GM21367 (cell line): Measurements from ENCODE around the gene CLMP.
"Not testable (repeated sequence)": the region's sequence is repeated elsewhere in the genome, so short reads cannot be mapped to it uniquely, and the experiment has no call there.

ENCODE experiments used
- ATAC-seq: cut with Tn5 transposase; IDR thresholded peaks from one replicate; pipeline ENCODE4 v1.9.1; 2021; ENCODE audit not compliant: unreplicated experiment

Gene CLMP

GRCh38 chr11:123139206-123139605, 55.8 kb downstream of the CLMP start:
- ATAC-seq, result no peak

- no peak for ATAC-seq
Observed at GRCh38 chr11:123137431-123138224, 57.4 kb downstream of the CLMP start.

GRCh38 chr11:123135863-123136446, 59.1 kb downstream of the CLMP start:
- ATAC-seq, result no peak

- ATAC-seq, result no peak
Observed at GRCh38 chr11:123132881-123133280, 62.2 kb downstream of the CLMP start.

GRCh38 chr11:123132034-123132766, 62.8 kb downstream of the CLMP start:
- not testable (repeated sequence) for ATAC-seq

GRCh38 chr11:123129920-123130319, 65.1 kb downstream of the CLMP start:
- ATAC-seq, result no peak

- ATAC-seq, result no peak
Observed at GRCh38 chr11:123125169-123125568, 69.9 kb downstream of the CLMP start.

DNA sequence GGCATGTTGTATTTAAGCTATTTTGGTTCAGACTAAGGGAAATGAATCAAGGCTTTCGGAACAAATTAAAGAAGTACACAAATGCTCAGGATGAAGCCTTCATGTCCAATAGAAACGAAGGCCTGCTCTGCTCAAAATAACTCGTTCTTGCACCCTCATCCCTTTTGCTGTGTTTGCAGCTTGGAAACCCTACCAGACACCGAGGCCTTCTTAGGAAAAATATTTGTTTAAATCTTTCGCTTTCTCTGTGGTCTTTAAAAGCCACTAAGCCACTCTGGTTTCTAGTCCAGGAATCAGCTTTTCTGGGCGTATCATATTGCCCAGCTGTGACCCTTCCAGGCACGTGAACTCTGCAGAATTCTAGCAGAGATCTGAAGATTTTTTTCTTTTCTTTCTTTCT, 72.2 kb downstream of the CLMP start:
- no peak for ATAC-seq

DNA sequence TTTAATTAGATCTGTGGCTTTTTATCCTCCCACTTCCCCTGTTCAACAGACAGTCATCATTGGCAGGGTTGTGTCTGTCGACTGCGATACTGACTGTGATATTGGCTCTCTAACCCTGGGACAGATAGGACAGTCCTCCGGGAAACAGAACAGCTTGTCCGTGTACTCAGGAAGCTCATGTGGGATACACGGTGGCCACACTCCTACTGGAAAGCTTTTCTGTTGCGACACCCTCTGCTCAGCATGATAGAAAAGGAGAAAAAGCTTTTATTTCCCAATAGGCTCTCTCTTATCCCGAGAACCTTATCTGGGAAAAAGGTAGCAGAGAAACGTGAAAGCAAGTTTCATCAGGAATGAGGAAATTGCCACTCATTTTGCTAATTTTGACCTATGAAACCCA, 72.7 kb downstream of the CLMP start:
- ATAC-seq, result no peak

DNA sequence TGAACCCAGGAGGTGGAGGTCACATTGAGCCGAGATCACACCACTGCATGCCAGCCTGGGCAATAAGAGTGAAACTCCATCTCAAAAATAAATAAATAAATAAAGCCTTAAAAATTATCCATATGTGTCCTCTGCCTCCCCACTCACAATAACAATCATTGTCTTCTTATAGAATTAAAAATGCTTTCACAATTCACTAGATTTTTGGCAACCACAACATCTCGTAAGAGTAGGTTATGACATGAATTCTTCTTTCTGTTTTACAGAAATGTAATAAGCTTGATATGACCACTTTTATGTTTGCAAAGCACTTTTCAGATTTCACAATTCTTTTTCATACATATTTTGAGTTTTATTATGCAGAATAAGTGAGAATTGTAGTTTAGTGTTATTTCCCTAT, 78.6 kb downstream of the CLMP start:
- no peak for ATAC-seq

GRCh38 chr11:123111465-123111864, 83.6 kb downstream of the CLMP start:
- ATAC-seq, result no peak

DNA sequence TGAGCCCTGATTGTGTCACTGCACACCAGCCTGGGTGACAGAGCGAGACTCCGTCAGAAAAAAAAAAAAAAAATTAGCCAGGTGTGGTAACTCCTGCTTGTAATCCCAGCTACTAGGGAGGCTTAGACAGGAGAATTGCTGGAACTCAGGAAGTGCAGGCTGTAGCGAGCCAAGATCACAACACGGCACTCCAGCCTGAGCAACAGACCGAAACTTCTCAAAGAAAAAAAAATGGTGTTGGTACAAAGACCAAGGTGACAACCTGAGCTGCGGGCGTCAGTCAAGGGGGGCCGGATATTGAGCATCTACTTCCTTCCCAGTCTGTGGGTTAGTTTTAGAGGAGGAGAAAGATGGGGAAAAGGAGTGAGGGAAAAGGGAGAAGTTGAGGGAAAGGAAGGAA, 84.7 kb downstream of the CLMP start:
- ATAC-seq, result no peak

DNA sequence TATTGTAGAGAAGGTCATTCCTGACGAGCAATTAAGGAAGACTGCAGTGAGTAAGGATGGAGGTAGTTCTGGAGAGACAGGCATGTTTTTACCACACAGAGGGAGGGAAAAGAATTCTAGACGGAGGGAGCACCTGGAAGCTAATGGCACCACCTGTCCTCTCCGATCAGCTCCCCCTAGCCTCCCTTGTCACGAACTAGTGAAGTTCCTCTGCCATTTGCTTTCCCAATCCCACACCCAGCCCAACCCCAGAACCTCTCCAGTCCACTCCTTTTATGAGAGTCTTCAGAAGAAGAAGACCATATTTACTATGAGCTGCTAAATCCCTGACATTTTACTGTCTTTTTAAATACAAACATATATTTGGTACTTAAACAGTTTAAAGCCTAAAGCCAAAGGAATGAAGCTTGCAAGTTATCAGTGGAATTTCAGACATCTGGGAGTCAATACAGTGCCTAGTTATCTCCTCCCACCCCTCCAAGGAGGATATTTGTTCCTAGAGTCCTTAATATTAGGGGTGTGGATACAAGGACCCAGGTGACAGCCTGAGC, 87.0 kb downstream of the CLMP start:
- ATAC-seq, result no peak

GRCh38 chr11:123104697-123105096, 90.4 kb downstream of the CLMP start:
- ATAC-seq, result no peak

DNA sequence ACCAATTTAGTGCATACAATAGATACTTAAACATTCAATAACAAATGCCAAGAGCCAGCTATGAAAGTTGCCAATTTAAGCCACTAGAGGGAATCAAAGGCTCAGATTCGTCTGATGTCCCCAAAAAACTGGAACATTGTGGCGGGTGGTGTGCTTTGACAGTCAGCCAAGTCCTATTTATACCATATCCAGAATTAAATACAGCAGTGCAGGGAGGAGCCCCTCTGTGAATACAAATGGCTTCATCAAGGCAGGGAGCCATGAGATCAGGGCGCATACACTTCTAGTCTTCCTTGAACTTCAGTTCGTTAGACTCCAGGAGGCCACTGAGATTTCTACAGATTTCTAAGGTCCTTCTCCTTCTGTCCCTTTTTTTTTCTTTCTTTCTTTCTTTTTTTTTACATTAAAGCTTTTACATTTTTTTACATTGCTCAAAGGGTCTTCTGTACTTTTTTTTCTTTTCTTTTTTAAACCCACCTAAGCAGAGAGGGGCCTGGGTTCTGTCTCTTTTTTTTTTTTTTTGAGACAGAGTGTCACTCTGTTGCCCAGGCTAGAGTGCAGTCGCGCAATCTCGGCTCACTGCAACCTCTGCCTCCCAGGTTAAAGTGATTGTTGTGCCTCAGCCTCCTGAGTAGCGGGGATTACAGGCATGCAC, 91.6 kb downstream of the CLMP start:
- no peak for ATAC-seq

- no peak for ATAC-seq
Observed at GRCh38 chr11:123100379-123101085, 94.5 kb downstream of the CLMP start.

- no peak for ATAC-seq
Observed at GRCh38 chr11:123098990-123099389, 96.1 kb downstream of the CLMP start.

GRCh38 chr11:123093739-123094138, 101.3 kb downstream of the CLMP start:
- no peak for ATAC-seq

DNA sequence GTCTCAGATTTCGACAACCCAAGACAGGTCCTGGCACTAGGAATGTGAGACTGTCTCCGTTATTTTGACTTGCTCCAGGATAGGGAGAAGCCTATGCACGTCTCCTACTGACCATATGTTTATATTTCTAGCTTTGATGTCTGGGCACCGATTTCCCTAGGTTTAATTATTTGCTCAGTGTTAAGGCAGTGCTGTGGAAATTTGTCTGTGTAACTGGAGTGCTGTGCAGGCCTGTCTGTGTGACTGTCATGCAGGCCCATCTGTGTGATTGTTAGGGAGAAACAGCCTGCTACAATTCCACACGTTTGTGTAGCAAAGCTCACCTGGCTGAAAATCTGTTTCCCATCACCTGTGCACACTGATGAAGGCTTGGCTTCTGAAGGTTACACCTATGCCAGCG, 103.5 kb downstream of the CLMP start:
- ATAC-seq, result no peak

GRCh38 chr11:123090168-123090567, 104.9 kb downstream of the CLMP start:
- ATAC-seq, result not testable (repeated sequence)

GRCh38 chr11:123088896-123089295, 106.2 kb downstream of the CLMP start:
- not testable (repeated sequence) for ATAC-seq
